Measurements from ENCODE around the gene BCAS3.

The BCAS3 gene

GRCh38 chr17:60893475-60893874 lies 215.8 kb downstream of the BCAS3 start:
- ATAC-seq, result no peak
- no peak for TF ChIP-seq ZNF8 (CRISPR knock-in tag; IDR thresholded peaks at IDR 0.05)
- no peak for TF ChIP-seq TOX (CRISPR knock-in tag; IDR thresholded peaks at IDR 0.05; ENCODE audit: borderline replicate concordance)
- no peak for TF ChIP-seq SNAI2 (CRISPR knock-in tag; IDR thresholded peaks at IDR 0.05)
- no peak for TF ChIP-seq POU6F1 (CRISPR knock-in tag; IDR thresholded peaks at IDR 0.05; ENCODE audit: borderline replicate concordance, low read depth)

GRCh38 chr17:60896996-60897395 lies 219.3 kb downstream of the BCAS3 start:
- ATAC-seq, result no peak

GRCh38 chr17:60899115-60899514 lies 221.5 kb downstream of the BCAS3 start:
- ATAC-seq, result no peak
- TF ChIP-seq PPARA (CRISPR knock-in tag; IDR thresholded peaks at IDR 0.05; ENCODE audit: borderline replicate concordance), result no peak
- TF ChIP-seq GLIS3 (CRISPR knock-in tag; IDR thresholded peaks at IDR 0.05), result no peak
- no peak for TF ChIP-seq CSRNP3 (CRISPR knock-in tag; IDR thresholded peaks at IDR 0.05)
- no peak for TF ChIP-seq ZNF70 (CRISPR knock-in tag; IDR thresholded peaks at IDR 0.05)
- no peak for TF ChIP-seq ZFP3 (CRISPR knock-in tag; IDR thresholded peaks at IDR 0.05)
- no peak for TF ChIP-seq SNAI2 (CRISPR knock-in tag; IDR thresholded peaks at IDR 0.05)
- TF ChIP-seq OSR1 (CRISPR knock-in tag; IDR thresholded peaks at IDR 0.05), result no peak
- TF ChIP-seq TOX (CRISPR knock-in tag; IDR thresholded peaks at IDR 0.05; ENCODE audit: borderline replicate concordance), result no peak

More at GRCh38 chr17:60896996-60897395, 219.3 kb downstream of the BCAS3 start:
- TF ChIP-seq ZNF8 (CRISPR knock-in tag; IDR thresholded peaks at IDR 0.05) (no peak), TSHZ2 (CRISPR knock-in tag; IDR thresholded peaks at IDR 0.05) (no peak), TCF4 (CRISPR knock-in tag; IDR thresholded peaks at IDR 0.05; ENCODE audit: borderline replicate concordance) (no peak), SNAI2 (CRISPR knock-in tag; IDR thresholded peaks at IDR 0.05) (no peak), PATZ1 (CRISPR knock-in tag; IDR thresholded peaks at IDR 0.05; ENCODE audit: borderline replicate concordance) (no peak), ZFP30 (CRISPR knock-in tag; IDR thresholded peaks at IDR 0.05) (no peak), ESRRG (CRISPR knock-in tag; IDR thresholded peaks at IDR 0.05) (no peak), ZNF565 (CRISPR knock-in tag; conservative IDR thresholded peaks at IDR 0.05; ENCODE audit: low read depth) (no peak), ARNTL (CRISPR knock-in tag; IDR thresholded peaks at IDR 0.05; ENCODE audit: borderline replicate concordance, low read depth) (no peak), PPARA (CRISPR knock-in tag; IDR thresholded peaks at IDR 0.05; ENCODE audit: borderline replicate concordance) (no peak), ZFP3 (CRISPR knock-in tag; IDR thresholded peaks at IDR 0.05) (no peak), RARB (CRISPR knock-in tag; IDR thresholded peaks at IDR 0.05) (no peak)

GRCh38 chr17:60900688-60901087 lies 223.0 kb downstream of the BCAS3 start:
- ATAC-seq, result no peak
- TF ChIP-seq ESRRG (CRISPR knock-in tag; IDR thresholded peaks at IDR 0.05) (no peak), OSR1 (CRISPR knock-in tag; IDR thresholded peaks at IDR 0.05) (no peak), ZFP3 (CRISPR knock-in tag; IDR thresholded peaks at IDR 0.05) (no peak), ZNF565 (CRISPR knock-in tag; conservative IDR thresholded peaks at IDR 0.05; ENCODE audit: low read depth) (no peak), ARNTL (CRISPR knock-in tag; IDR thresholded peaks at IDR 0.05; ENCODE audit: borderline replicate concordance, low read depth) (no peak), SNAI2 (CRISPR knock-in tag; IDR thresholded peaks at IDR 0.05) (no peak), PPARA (CRISPR knock-in tag; IDR thresholded peaks at IDR 0.05; ENCODE audit: borderline replicate concordance) (no peak), TSHZ2 (CRISPR knock-in tag; IDR thresholded peaks at IDR 0.05) (no peak), TCF4 (CRISPR knock-in tag; IDR thresholded peaks at IDR 0.05; ENCODE audit: borderline replicate concordance) (no peak), PATZ1 (CRISPR knock-in tag; IDR thresholded peaks at IDR 0.05; ENCODE audit: borderline replicate concordance) (no peak), ISL1 (CRISPR knock-in tag; IDR thresholded peaks at IDR 0.05) (no peak), CSDC2 (CRISPR knock-in tag; IDR thresholded peaks at IDR 0.05) (no peak), POU6F1 (CRISPR knock-in tag; IDR thresholded peaks at IDR 0.05; ENCODE audit: borderline replicate concordance, low read depth) (no peak), ZNF8 (CRISPR knock-in tag; IDR thresholded peaks at IDR 0.05) (no peak)
